Psoas muscle (tissue), 8 donors: ENCODE results near the gene BATF3. TPM values are rescaled to one million over a fixed set of nuclear protein-coding genes. Genes with fewer than 3 reads are reported as not detected.
A peak's percentile ranks its signal among the peaks of the same experiment; 100 is the strongest.

Experiments
- ATAC-seq, 4 donors: fragments of 200-7000 bp; cut with Tn5 transposase; one replicate each; pipeline ENCODE4 v1.9.1; 2020; ENCODE audit warnings: moderate library complexity in 3 of 4, mild to moderate bottlenecking in 2 of 4
- DNase-seq, 2 donors: peaks; one replicate each; pipeline ENCODE4 v3.0.0-alpha.2; 2020
- H3K27ac ChIP-seq: fragments of 200-600 bp; one replicate; pipeline ENCODE4 v1.8.0; 2022
- H3K27me3 ChIP-seq, 3 donors: fragments of 200-600 bp in 1 of 3; one replicate each; pipeline versions ENCODE4 v1.6.1 to v1.8.0; 2013 to 2022; ENCODE audit warnings: low read length in 2 of 3, mild to moderate bottlenecking in 2 of 3, moderate library complexity in 1 of 3; ENCODE audit not compliant: insufficient read depth in 3 of 3
- H3K36me3 ChIP-seq, 2 donors: fragments of 200-600 bp in 1 of 2; one replicate each; pipeline versions ENCODE4 v1.6.1 to v1.8.0; 2013 to 2022; ENCODE audit warnings: low read depth in 1 of 2, mild to moderate bottlenecking in 1 of 2, moderate library complexity in 1 of 2; ENCODE audit not compliant: insufficient read depth in 1 of 2
- H3K4me1 ChIP-seq: fragments of 200-600 bp; one replicate; pipeline ENCODE4 v1.8.0; 2022
- H3K4me3 ChIP-seq: fragments of 200-600 bp; one replicate; pipeline ENCODE4 v1.8.0; 2022; ENCODE audit warnings: mild to moderate bottlenecking
- H3K9me3 ChIP-seq: fragments of 200-600 bp; one replicate; pipeline ENCODE4 v1.8.0; 2022
- CTCF ChIP-seq: fragments of 200-600 bp; IDR thresholded peaks from one replicate; pipeline ENCODE4 v1.8.0; 2022; ENCODE audit warnings: antibody characterized with exemption
- WGBS, 3 donors: extraction: QIAGEN DNeasy Blood & Tissue Kit; methylation state at CpG; one replicate each; pipeline versions ENCODE4 v1.1.6 to v1.1.7; 2013; 5-methylcytosine and 5-hydroxymethylcytosine counted together
- intact Hi-C, 2 donors: fragments of 100-400 bp; cut with DNase I; formaldehyde crosslinking; loops; one replicate each; pipeline versions ENCODE4 v1.11.0 to v1.14.2; 2022
- polyA plus RNA-seq, 3 donors: library from polyadenylated mRNA; stranded (reverse); fragments of 200-250 nt; gene quantifications; one replicate each; pipeline ENCODE4 v1.2.3, GENCODE V29; 2013
- total RNA-seq, 4 donors: library from RNA; stranded (reverse); fragmentation: NEBNext Ultra II Directional in 2 of 4; extraction: Animal tissue kit (Norgen Biotek cat#: 25700) in 2 of 4; gene quantifications; one replicate each; pipeline versions ENCODE4 v1.2.1 to v1.2.4, GENCODE V29; 2021 to 2023
- donor health status: healthy with polysubstance abuse.
- donor health status: DM: no; HTN: no; CAD: no; lungs with moderate emphysema.
- donor health status: Bipolar disorder and iron deficiency.
- donor health status: healthy.
- donor health status: DM: yes; HTN: yes; CAD: no.
- donor health status: DM: no; HTN: no; CAD: no.
- donor health status: DM: no; HTN: no; CAD: no.
- donor health status: DM: yes; HTN: yes; CAD: no.

BATF3 gene
- total and polyA plus RNA-seq, 7 donors: 0.03 to 2.9 (median 0.84) TPM

GRCh38 chr1:212670301-212670700 lies 29.3 kb downstream of the BATF3 start:
- whole genome bisulfite sequencing, 3 donors: 93 to 95% (median 94%) methylated on average over 7 of the region's 7 CpGs
- peaks cover 0 to 6% (median 0%) of the 10 kb centered on the region in 3 donors for H3K27me3 ChIP-seq
- H3K4me3 ChIP-seq: no peak overlapping the region
- H3K27ac ChIP-seq: no peak overlapping the region
- no peak for DNase-seq
- H3K4me1 ChIP-seq: peaks cover 10% of the 10 kb centered on the region
- ATAC-seq: no peak
- no peak for TF ChIP-seq CTCF
- intact Hi-C loops: no loop called here
- H3K9me3 ChIP-seq: no peaks in the 10 kb centered on the region
- H3K36me3 ChIP-seq: no peaks in the 10 kb centered on the region

DNA sequence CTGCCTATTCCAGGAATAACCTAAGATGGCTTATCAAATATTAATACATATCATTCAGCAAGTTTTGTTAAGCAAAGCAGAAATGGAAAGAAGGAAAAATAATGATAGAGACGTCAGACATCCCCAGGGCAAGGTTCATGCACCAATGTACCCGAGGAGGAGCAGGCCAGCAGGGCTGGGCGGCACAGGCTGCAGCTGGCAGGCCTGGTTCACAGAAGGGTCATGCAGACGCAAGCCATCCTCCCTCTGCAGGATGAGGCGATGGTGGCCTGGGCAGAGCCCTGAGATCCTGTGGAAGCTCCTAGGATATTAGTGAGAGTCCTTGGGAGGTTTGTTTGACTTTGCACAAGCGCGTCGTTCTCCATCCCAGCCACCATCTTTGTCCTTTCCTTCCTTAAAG lies 30.0 kb downstream of the BATF3 start:
- Histone ChIP-seq H3K27ac (no peak overlapping the region), H3K9me3 (no peaks in the 10 kb centered on the region), H3K4me3 (no peak overlapping the region), H3K27me3 (peaks cover 0 to 6% (median 0%) of the 10 kb centered on the region in 3 donors), H3K36me3 (no peaks in the 10 kb centered on the region), H3K4me1 (peaks cover 10% of the 10 kb centered on the region)
- no peak for TF ChIP-seq CTCF
- WGBS, 3 donors: 83 to 91% (median 85%) methylated on average over 8 of the region's 8 CpGs
- DNase-seq: no peak
- intact Hi-C loops: loop anchor here in 1 of 2 donors (5.0 kb wide), 1 partner anchor 118 kb away; no protein-coding TSS in a partner anchor
- no peak for ATAC-seq

DNA sequence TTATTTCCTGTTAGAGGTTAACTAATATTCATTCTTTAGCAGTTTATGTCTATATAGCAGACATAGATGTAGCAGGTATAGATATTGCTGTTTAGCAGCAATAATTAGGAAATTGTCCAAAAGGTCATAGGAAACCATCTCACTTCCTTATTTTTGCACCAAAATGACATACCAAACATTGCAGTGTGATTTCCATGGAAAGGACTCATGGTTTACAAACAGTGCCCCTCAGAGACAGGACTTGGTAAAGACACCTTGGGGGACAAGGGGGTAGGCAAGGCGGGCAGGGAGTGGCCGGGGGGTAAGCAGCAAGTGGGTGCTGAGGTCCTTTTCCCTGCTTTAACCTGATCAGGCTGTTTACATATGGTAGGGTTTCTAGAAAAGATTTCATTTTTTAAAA lies 30.5 kb downstream of the BATF3 start:
- H3K4me1 ChIP-seq: peaks cover 10% of the 10 kb centered on the region
- H3K9me3 ChIP-seq: no peaks in the 10 kb centered on the region
- H3K4me3 ChIP-seq: no peak overlapping the region
- intact Hi-C loops: loop anchor here in 1 of 2 donors (5.0 kb wide), 1 partner anchor 118 kb away; no protein-coding TSS in a partner anchor
- no peaks in the 10 kb centered on the region for H3K36me3 ChIP-seq
- peak; percentile 6 for TF ChIP-seq CTCF
- H3K27me3 ChIP-seq: peaks cover 0 to 6% (median 0%) of the 10 kb centered on the region in 3 donors
- no peak overlapping the region for H3K27ac ChIP-seq
- no peak for DNase-seq
- no peak for ATAC-seq
- 84 to 90% (median 88%) methylated on average over 2 of the region's 2 CpGs for WGBS, 3 donors

- whole genome bisulfite sequencing, 3 donors: 86 to 88% (median 88%) methylated on average over 5 of the region's 5 CpGs
- intact Hi-C loops: loop anchor here in 1 of 2 donors (5.0 kb wide), 1 partner anchor 119 kb away; no protein-coding TSS in a partner anchor
- DNase-seq (no peak), ATAC-seq (no peak)
- Histone ChIP-seq H3K36me3 (no peaks in the 10 kb centered on the region), H3K27me3 (peaks cover 0 to 6% (median 0%) of the 10 kb centered on the region in 3 donors), H3K4me1 (peaks cover 10% of the 10 kb centered on the region), H3K27ac (peak overlapping the region; percentile 71), H3K9me3 (no peaks in the 10 kb centered on the region), H3K4me3 (no peak overlapping the region)
- no peak for TF ChIP-seq CTCF
These were observed 31.2 kb downstream of the BATF3 start for GRCh38 chr1:212668477-212668876.
